PC-3 (cell line): Measurements from ENCODE around the gene VPS8. TPM values are rescaled to one million over a fixed set of nuclear protein-coding genes. Genes with fewer than 3 reads are reported as not detected.

ENCODE experiments used
- ATAC-seq: fragments of 200-7000 bp; cut with Tn5 transposase; 2 replicates; pipeline ENCODE4 v1.9.1; 2020; ENCODE audit warnings: mild to moderate bottlenecking, moderate library complexity
- BruUV-seq: library from RNA; stranded (reverse); fragments of 400-500 nt; replicated peaks from 2 replicates; lab custom pipeline; 2021; lab: Mats Ljungman, UMichigan
- CTCF ChIA-PET: fragments of 300-600 bp; sonication (Branson Sonifier 250); formaldehyde crosslinking; loops from one replicate; lab custom pipeline; 2022; ENCODE audit warnings: antibody characterized with exemption; lab: Charles Lee
- POLR2A ChIA-PET: fragments of 300-600 bp; sonication (Branson Sonifier 250); formaldehyde crosslinking; loops from one replicate; lab custom pipeline; 2022; ENCODE audit warnings: antibody characterized with exemption; ENCODE audit not compliant: unreplicated experiment; lab: Charles Lee
- DNase-seq: peaks from one replicate; pipeline ENCODE4 v3.0.0-alpha.2; 2015
- H2AFZ ChIP-seq: fragments of 300-600 bp; sonication (generic); 2 replicates; pipeline ENCODE4 v1.6.0; 2016; ENCODE audit warnings: antibody characterized with exemption, low read length
- H3F3A ChIP-seq: fragments of 300-600 bp; sonication (generic); one replicate; pipeline ENCODE4 v1.6.0; 2017; ENCODE audit warnings: antibody characterized with exemption, low read length, control low read depth, mild to moderate bottlenecking; ENCODE audit not compliant: unreplicated experiment
- H3K27ac ChIP-seq: fragments of 300-600 bp; sonication (generic); 2 replicates; pipeline ENCODE4 v1.5.1; 2016; ENCODE audit warnings: mild to moderate bottlenecking, low read length
- H3K27me3 ChIP-seq: fragments of 300-600 bp; sonication (generic); 2 replicates; pipeline ENCODE4 v1.6.1; 2016; ENCODE audit warnings: low read length, mixed read lengths
- H3K36me3 ChIP-seq: fragments of 300-600 bp; sonication (generic); 2 replicates; pipeline ENCODE4 v1.6.1; 2016; ENCODE audit warnings: low read depth, mixed run types, low read length, mixed read lengths
- H3K4me1 ChIP-seq: fragments of 300-600 bp; sonication (generic); 2 replicates; pipeline ENCODE4 v1.5.1; 2016; ENCODE audit warnings: low read length; ENCODE audit not compliant: insufficient read depth
- H3K4me2 ChIP-seq: fragments of 300-600 bp; sonication (generic); 2 replicates; pipeline ENCODE4 v1.6.0; 2016; ENCODE audit warnings: low read length
- H3K4me3 ChIP-seq: fragments of 300-600 bp; sonication (generic); 2 replicates; pipeline ENCODE4 v1.5.1; 2016; ENCODE audit warnings: mild to moderate bottlenecking, low read length, mixed read lengths
- H3K79me2 ChIP-seq: fragments of 300-600 bp; sonication (generic); 2 replicates; pipeline ENCODE4 v1.6.1; 2017; ENCODE audit warnings: low read length, mixed read lengths
- H3K9ac ChIP-seq: fragments of 300-600 bp; sonication (generic); 2 replicates; pipeline ENCODE4 v1.6.0; 2016; ENCODE audit warnings: mild to moderate bottlenecking, low read length
- H3K9me2 ChIP-seq: fragments of 300-600 bp; sonication (generic); replicated peaks from 2 replicates; pipeline ENCODE4 v1.6.1; 2016; ENCODE audit warnings: mixed run types, low read length, mixed read lengths
- H3K9me3 ChIP-seq: fragments of 300-600 bp; sonication (generic); 2 replicates; pipeline ENCODE4 v1.6.1; 2016; ENCODE audit warnings: low read length, mixed read lengths
- H4K20me1 ChIP-seq: fragments of 300-600 bp; sonication (generic); 2 replicates; pipeline ENCODE4 v1.6.1; 2016; ENCODE audit warnings: low read length, mixed read lengths
- EZH2 ChIP-seq: fragments of 300-600 bp; sonication (generic); IDR thresholded peaks from one replicate; pipeline ENCODE4 v1.6.1; 2017; ENCODE audit warnings: antibody characterized with exemption, mild to moderate bottlenecking, low read length; ENCODE audit not compliant: unreplicated experiment
- EZH2phosphoT487 ChIP-seq: fragments of 300-600 bp; sonication (generic); IDR thresholded peaks from 2 replicates; pipeline ENCODE4 v1.6.1; 2018; ENCODE audit warnings: mild to moderate bottlenecking, antibody characterized with exemption, low read length, borderline replicate concordance
- intact Hi-C: fragments of 100-400 bp; cut with micrococcal nuclease; formaldehyde crosslinking; loops from 2 replicates; pipeline ENCODE4 v1.9.0; 2023
- total RNA-seq: library from RNA; depleted of rRNA; stranded (reverse); fragments of >200 nt; gene quantifications from 2 replicates; pipeline ENCODE4 v1.2.3, GENCODE V29; 2014
- TF ChIP-seq, protein P1 (sequence below): fragments of 300-600 bp; sonication (generic); conservative IDR thresholded peaks from 2 replicates; pipeline ENCODE4 v1.5.1; 2017; ENCODE audit warnings: antibody characterized with exemption, low read depth, mild to moderate bottlenecking, low read length

VPS8 gene
- total RNA-seq, 1 experiment from 2014 or later, result 38.0 TPM

DNA sequence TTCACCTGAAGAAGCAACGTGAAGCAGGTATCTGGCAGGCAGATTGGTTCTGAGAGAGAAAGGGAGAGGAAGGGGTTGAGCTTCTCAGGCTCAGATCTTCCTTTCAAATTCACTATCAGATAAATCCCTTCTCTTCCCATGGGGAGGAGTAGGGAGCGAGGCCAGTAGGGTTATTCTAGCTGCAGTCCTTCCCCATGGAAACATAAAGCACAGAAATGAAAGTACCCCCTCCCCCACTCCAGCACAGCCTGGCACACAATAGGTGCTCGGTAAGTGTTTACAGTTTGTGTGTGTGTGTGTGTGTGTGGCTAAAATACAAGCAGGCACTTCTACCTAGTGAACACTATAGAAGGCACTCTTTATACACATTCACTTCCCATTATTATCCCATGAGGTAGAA, 20.8 kb upstream of the VPS8 start:
- Histone ChIP-seq H3K9me3 (no peaks in the 10 kb centered on the region), H3K79me2 (no peaks in the 10 kb centered on the region), H3K4me1 (peaks cover 8% of the 10 kb centered on the region; the same call in 1 of the 2 replicates), H4K20me1 (no peaks in the 10 kb centered on the region), H3K4me2 (no peak overlapping the region), H3K9me2 (no peaks in the 10 kb centered on the region), H3K27me3 (no peaks in the 10 kb centered on the region), H3K4me3 (no peak overlapping the region), H3K27ac (no peak overlapping the region), H2AFZ (no peak overlapping the region), H3F3A (no peaks in the 10 kb centered on the region), H3K36me3 (no peaks in the 10 kb centered on the region), H3K9ac (no peak overlapping the region)
- DNase-seq, result no peak
- CTCF ChIA-PET, result no interaction called here
- no TSS peak for BruUV-seq
- TF ChIP-seq EZH2, result no peak
- intact Hi-C loops, result no loop called here
- POLR2A ChIA-PET, result no interaction called here
- no peak for ATAC-seq

DNA sequence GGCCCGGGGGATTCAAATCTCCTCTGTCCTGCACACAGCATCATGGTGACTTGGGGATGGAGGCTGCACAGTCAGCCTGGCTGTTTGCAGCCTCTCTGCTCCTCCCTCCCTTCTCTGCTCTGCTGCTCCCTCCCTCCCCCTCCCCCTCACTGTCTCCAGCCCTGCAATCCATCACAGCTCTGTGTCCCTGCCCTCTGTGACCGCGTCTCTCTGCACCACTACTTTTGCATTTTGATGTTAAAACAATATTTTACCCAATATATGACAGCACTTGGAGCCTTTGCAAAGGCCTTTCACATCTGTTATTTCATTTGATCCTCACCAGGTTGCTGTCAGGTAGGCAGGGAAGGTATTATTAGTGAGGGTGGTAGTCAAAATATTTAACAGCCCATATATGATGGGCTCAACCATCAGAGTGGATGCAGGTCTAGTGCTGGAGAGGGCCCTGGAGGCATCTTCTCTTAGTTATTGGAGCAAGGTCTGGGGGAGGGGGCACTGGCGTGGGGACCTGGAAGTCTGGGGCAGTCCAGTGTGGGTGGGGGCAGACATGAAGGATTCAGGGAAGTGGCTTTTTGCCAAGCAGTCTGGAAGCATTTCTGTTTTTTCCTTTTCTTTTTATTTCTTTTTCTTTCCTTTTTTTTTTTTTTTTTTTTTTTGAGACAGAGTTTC, 16.3 kb upstream of the VPS8 start:
- ATAC-seq, result no peak
- ChIA-PET POLR2A (no interaction called here), CTCF (no interaction called here)
- TF ChIP-seq, protein P1, sequence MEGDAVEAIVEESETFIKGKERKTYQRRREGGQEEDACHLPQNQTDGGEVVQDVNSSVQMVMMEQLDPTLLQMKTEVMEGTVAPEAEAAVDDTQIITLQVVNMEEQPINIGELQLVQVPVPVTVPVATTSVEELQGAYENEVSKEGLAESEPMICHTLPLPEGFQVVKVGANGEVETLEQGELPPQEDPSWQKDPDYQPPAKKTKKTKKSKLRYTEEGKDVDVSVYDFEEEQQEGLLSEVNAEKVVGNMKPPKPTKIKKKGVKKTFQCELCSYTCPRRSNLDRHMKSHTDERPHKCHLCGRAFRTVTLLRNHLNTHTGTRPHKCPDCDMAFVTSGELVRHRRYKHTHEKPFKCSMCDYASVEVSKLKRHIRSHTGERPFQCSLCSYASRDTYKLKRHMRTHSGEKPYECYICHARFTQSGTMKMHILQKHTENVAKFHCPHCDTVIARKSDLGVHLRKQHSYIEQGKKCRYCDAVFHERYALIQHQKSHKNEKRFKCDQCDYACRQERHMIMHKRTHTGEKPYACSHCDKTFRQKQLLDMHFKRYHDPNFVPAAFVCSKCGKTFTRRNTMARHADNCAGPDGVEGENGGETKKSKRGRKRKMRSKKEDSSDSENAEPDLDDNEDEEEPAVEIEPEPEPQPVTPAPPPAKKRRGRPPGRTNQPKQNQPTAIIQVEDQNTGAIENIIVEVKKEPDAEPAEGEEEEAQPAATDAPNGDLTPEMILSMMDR, result no peak
- no peak for TF ChIP-seq EZH2
- TF ChIP-seq EZH2phosphoT487, result no peak
- Histone ChIP-seq H3F3A (no peaks in the 10 kb centered on the region), H4K20me1 (no peaks in the 10 kb centered on the region), H3K4me2 (no peak overlapping the region), H3K4me3 (no peak overlapping the region), H3K27me3 (peaks cover 22% of the 10 kb centered on the region), H3K4me1 (no peaks in the 10 kb centered on the region), H3K9ac (no peak overlapping the region), H3K9me3 (no peaks in the 10 kb centered on the region), H3K79me2 (no peaks in the 10 kb centered on the region), H3K36me3 (no peaks in the 10 kb centered on the region), H3K9me2 (no peaks in the 10 kb centered on the region), H3K27ac (no peak overlapping the region), H2AFZ (no peak overlapping the region)
- DNase-seq, result no peak
- intact Hi-C loops, result no loop called here
- no TSS peak for BruUV-seq

DNA sequence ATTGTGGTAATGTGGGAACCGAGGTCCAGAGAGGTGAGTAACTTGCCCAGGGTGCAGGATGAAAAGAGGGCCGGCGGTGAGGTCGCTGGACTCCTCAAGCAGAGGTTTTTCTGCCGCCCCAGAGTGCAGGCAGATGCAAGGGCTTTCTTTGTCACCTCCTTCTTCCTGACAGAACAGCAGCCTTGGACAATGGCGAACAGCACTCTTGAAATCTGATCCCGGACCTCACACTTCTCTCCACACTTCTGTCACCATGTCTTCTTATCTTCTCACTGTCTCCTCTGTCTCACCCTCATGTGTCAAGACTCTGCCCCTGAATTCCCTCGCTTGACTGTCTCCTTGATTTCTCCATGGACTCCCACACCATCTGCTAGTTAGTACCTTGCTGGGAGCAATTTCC, 15.4 kb upstream of the VPS8 start:
- Histone ChIP-seq H3K27me3 (peaks cover 29% of the 10 kb centered on the region), H3K4me2 (no peak overlapping the region), H3F3A (no peaks in the 10 kb centered on the region), H3K79me2 (no peaks in the 10 kb centered on the region), H3K9me3 (no peaks in the 10 kb centered on the region), H3K27ac (no peak overlapping the region), H4K20me1 (no peaks in the 10 kb centered on the region), H3K4me1 (no peaks in the 10 kb centered on the region), H3K36me3 (no peaks in the 10 kb centered on the region), H3K9me2 (no peaks in the 10 kb centered on the region), H3K4me3 (no peak overlapping the region), H2AFZ (no peak overlapping the region), H3K9ac (no peak overlapping the region)
- no TSS peak for BruUV-seq
- ChIA-PET CTCF (no interaction called here), POLR2A (no interaction called here)
- DNase-seq (no peak), ATAC-seq (no peak)
- intact Hi-C loops, result no loop called here
- TF ChIP-seq, protein P1, result no peak
- TF ChIP-seq EZH2 (no peak), EZH2phosphoT487 (no peak)
